Measurements from ENCODE around the gene MT2A.

The MT2A gene

DNA sequence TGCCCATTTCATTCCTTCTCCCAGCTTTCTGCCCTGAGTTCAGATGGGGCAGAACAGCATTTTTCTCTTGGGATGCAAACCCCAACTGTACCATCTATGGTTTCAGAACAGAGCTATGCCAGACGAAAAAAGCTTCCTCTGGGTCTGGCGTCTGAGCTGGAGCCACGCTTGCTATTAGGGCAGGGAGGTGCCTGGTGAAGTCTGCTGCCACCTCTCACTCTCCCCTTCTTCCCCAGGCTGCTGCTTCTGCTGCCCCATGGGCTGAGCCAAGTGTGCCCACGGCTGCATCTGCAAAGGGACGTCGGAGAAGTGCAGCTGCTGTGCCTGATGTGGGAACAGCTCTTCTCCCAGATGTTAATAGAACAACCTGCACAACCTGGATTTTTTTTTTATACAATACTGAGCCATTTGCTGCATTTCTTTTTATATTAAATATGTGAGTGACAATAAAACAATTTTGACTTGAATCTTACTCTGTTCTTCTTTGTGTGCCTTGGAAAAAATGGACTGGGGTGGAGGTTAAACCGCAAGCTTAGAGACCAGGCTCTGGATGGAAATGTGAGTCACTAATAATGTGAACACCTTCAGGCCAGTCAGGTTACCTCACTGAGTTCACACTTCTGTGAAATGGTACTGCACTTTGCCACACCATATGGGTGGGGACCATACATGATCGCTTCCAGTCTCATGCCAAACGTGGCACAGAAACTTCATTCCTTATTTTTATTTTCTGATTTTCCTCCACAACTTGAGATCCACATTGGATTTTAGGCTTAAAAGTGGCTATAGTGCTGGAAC, 28.4 kb downstream of the MT2A start:
- FAIRE-seq (no peak), DNase-seq (ENCODE audit: low spot score) (no peak)

DNA sequence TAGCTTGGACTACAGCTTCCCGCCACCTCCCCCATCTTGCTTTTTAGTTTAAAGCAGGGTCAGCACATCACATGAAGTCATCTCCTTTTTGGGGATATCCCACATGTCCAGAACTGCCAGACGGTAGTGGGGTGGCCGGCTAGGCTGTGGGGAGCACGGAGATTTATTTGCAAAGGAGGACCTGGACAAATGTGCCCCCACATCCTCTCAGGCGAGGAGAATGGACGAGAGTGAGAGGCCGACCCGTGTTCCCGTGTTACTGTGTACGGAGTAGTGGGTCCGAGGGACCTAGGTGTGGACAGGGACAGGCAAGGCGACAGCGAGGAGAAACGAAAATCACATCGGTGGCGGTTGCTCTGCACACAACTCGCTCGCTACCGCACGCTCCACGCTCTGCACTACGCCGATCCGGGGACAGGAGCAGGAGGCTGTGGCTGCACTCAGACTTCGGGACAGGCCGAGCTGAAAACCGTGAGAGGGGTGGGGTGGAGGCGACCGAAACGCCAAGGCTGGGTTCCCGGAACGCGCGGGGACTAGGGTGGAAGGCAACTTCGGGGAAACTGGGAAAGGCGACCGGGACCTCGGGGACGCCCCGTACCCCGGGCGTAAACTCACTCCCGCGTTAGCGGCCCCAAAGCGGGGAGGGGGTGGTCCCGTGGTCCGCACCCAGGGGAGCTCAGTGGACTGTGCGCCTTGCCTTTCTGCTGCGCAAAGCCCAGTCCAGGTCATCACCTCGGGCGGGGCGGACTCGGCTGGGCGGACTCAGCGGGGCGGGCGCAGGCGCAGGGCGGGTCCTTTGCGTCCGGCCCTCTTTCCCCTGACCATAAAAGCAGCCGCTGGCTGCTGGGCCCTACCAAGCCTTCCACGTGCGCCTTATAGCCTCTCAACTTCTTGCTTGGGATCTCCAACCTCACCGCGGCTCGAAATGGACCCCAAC, 29.7 kb downstream of the MT2A start, which contains the start of gene MT1A:
Gene MT1A (plus strand): TSS at position 853 of the 937 bp plus-strand sequence. CDS start 73 bp downstream, at position 926.
- no peak for FAIRE-seq
- DNase-seq (ENCODE audit: low spot score) = no peak

DNA sequence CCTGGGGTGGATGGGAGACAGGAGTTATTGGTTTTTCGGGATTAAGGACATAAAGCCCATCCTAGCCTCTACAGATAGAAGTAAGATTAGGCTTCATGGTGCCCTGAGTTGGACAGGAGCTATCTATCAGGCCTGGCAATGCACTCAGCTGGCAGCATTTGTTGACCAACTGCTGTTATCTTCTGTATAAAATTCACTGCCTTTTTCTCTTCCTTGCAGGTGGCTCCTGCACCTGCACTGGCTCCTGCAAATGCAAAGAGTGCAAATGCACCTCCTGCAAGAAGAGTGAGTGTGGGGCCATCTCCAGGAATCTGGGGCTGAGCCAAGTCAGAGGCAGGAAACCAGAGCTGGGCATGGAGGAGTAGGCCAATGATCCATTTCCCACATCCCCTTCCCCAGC, 30.7 kb downstream of the MT2A start:
- no peak for DNase-seq (ENCODE audit: low spot score)
- FAIRE-seq = no peak

DNA sequence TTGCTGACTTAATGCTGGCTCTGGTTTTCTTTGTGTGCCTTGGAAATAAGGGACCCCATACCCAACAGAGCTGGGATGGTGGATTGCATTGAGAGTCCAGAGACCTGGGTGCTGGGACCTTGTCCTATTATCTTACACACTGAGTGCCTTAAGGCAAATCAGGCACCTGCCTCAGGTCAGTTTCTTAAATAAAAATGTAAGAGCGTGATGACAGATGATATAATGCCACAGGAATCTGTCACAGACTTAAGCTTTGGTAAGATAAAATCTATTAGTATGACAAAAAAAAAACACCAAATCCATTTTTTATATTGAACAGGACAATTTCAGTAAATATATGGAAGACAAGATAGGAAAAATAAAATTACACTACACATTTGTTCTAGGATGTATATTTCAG, 31.7 kb downstream of the MT2A start:
- no peak for FAIRE-seq
- DNase-seq (ENCODE audit: low spot score) = no peak

DNA sequence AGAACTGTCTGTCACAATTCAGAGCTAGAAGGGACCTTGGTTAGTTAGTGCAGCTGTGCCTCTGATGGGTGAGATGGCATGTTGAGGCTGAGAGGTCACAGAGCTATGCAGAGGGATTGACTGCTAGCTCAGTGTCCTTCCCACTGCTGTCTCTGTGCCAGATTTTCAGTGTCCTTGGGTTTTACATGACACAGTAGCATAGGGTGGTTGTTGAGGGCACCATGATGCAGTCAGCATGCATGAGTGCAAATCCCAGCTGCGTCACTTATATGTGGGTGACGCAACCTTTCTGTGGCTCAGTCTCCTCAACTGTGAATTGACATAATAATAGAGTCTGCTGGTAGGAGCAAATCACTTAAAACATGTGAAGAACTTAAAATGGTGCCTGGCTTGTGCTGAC, 32.8 kb downstream of the MT2A start:
- FAIRE-seq = no peak
- no peak for DNase-seq (ENCODE audit: low spot score)

DNA sequence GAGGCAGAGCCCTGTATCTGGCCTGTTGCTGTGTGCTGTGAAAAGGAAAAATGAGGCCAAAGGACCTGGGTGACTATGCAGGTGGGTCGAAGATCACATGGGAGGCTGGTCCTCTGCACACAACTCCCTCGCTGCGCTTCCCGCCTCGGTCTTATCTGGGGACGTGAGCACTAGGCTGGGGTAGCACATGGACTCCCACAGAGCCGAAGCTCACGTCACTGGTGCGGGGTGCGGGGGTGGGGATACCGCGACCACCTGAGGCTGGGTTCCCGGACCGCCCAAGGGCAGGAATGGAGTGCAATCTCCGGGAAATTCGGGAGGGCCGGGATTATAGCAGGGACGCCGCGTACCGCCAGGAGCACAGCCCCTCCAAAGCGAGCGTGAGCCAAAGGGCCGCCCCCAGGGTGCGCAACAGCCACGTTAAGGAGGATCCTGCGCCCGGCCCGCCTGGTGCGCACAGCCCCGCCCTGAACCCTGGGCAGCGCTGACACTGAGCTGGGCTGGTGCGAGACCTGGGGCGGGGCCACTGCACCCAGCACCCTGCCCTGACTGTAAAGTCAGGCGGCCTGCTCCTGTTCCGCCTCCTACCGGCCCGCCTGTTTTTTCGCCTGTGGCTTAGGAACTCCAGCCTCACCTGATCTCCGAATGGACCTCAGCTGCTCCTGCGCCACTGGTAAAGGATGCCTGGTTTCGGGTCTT, 34.8 kb downstream of the MT2A start:
- FAIRE-seq (no peak), DNase-seq (ENCODE audit: low spot score) (no peak)

DNA sequence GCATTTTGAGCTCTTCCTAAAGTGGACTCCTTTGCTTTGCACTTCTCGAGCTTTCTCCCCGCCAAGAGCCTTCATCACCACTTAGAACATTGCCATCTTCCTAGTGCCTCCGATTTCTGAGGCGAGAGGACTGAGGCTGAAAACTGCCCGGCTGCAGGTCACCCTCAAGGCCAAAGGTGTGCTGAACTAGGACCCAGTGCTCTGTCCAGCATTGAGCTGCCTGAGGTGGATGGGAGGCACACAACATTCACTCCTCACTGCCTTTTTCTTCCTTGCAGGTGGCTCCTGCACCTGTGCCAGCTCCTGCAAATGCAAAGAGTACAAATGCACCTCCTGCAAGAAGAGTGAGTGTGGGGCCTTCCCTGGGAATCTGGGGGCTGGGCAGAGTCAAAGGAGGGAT, 35.4 kb downstream of the MT2A start:
- FAIRE-seq (no peak), DNase-seq (ENCODE audit: low spot score) (no peak)

DNA sequence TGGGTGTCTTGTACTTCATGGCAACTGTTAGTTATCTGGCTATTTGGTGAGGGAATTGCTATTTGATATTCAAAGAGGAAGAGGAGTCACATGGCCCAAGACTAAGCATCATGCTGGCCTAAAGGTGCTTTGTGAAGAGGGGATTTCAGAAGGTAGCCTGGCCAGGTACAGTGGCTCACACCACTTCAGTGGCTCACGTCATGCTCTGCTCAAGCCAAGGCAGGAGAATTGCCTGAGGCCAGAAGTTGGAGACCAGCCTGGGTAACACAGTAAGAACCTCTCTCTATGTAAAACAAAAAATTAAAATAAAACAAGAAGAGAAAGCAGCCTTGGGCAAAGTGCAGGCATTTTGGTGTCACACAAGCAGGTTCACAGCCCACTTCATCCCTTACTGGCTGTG, 36.9 kb downstream of the MT2A start:
- no peak for DNase-seq (ENCODE audit: low spot score)
- FAIRE-seq = no peak

DNA sequence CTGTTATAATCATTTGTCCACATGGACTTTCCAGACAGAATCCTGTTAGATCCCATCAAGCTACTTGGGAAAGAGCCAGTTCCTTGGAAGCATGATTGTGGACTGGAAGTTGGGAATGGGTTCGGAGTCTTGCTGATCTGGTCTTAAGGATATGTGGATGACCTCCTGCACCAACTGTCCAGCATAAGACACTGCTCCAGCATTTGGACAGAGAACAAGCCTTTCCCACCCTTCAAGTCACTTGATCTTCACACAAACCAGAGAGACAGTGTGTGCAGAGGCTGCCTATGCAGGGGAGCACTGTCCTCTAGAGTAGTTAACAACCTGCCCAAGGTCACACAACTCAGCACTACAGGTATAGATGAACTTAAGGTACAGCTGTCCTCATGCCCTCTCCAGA, 37.5 kb downstream of the MT2A start:
- FAIRE-seq (no peak), DNase-seq (ENCODE audit: low spot score) (no peak)

DNA sequence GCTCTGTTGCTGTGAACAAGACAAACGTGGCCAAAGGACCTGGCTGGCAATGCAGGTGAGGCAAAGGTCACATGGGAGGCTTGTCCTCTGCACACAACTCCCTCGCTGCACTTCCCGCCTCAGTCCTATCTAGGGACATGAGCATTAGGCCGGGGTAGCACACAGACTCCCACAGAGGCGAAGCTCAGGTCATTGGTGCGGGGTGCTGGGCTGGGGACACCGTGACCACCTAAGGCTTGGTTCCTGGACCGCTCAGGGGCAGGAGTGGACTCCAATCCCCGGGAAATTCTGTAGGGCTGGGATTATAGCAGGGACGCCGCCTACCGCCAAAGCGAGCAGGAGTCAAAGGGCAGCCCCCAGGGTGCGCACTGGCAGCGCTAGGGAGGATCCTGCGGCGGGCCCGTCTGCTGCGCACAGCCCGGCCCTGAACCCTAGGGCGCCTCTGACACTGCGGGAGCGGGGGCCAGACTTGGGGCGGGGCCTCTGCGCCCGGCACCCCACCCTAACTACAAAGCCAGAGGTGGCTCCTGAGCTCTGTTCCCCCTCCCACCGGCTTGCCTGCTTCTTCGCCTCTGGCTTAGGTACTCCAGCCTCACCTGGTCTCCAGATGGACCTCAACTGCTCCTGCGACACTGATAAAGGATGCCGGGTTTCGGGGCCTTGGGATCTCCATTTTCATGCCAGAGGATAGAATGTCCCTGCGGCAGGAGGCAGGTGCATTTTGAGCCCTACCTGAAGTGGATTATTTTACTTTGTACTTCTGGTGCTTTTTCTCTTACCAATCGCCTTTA, 39.5 kb downstream of the MT2A start:
- FAIRE-seq (no peak), DNase-seq (ENCODE audit: low spot score) (no peak)

DNA sequence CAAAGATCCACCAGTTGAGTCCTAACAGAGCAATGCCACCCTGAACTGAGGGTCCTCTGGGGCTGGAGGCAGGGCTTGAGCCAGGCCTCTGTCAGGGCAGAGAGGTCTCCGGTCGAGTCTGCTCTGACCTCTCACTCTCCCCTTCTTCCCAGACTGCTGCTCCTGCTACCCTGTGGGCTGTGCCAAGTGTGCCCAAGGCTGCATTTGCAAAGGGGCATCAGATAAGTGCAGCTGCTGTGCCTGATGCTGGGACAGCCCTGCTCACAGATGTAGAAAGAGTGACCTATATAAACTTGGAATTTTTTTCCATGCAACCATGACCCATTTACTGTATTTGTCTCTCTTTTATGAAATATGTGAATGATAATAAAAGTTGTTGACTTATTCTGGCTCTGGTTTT, 40.9 kb downstream of the MT2A start:
- FAIRE-seq = no peak

DNA sequence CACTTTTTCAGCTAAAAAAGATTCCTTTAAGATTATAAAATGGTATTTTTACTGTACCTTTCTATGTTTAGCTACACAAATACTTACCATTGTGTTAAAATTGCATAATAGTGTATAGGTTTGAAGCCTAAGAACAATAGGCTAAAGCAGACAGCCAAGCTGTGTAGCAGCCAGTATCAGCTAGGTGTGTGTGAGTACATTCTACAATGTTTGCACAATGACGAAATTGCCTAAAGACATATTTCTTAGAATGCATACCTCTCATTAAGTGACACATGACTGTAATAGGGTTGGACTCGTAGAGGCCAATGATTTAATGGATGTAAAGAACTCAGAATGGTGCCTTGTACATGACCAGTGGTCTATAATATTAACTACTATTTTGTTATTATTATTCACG, 41.4 kb downstream of the MT2A start:
- FAIRE-seq = no peak

More for the DNA sequence above, 40.9 kb downstream of the MT2A start:
- DNase-seq (ENCODE audit: low spot score) = no peak

DNA sequence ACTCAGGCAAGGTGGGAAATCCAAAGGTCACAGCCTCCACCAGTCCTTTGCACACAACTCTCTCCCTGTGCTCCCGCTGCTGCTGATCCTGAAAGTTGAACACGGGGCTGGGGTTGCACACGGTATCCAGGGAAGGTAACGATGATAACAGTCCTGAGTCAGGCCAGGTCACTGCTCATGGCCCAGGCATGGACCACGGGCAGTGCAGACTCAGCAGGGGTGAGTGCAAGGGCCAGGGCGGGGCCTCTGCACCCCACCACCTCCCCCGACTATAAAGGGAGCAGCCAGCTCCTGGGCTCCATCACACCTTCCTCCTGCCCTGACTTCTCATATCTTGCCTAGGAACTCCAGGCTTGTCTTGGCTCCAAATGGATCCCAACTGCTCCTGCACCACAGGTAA, 43.2 kb downstream of the MT2A start, which contains the start of gene MT1B:
Gene MT1B (plus strand): TSS at position 301 of the 400 bp plus-strand sequence. CDS start 68 bp downstream, at position 369.
- no peak for FAIRE-seq

More for the DNA sequence above, 41.4 kb downstream of the MT2A start:
- no peak for DNase-seq (ENCODE audit: low spot score)

DNA sequence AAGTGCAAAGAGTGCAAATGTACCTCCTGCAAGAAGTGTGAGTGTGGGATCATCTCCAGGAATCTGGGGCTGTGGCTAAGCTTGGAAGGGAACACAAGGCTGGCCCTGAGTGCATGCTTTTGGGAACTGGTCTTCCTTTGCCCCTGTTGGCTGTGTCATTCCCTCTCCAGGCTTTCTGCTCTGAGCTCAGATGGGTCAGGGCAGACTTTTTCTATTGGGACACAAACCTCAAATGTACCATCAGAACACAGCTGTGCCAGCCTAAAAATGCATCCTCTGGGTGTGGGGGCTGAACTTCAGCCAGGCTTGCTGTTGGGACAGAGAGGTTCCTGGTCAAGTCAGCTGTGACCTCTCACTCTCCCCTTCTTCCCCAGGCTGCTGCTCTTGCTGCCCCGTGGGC, 44.2 kb downstream of the MT2A start:
- FAIRE-seq (no peak), DNase-seq (ENCODE audit: low spot score) (no peak)

More for the DNA sequence above, 43.2 kb downstream of the MT2A start, which contains the start of gene MT1B:
- no peak for DNase-seq (ENCODE audit: low spot score)

DNA sequence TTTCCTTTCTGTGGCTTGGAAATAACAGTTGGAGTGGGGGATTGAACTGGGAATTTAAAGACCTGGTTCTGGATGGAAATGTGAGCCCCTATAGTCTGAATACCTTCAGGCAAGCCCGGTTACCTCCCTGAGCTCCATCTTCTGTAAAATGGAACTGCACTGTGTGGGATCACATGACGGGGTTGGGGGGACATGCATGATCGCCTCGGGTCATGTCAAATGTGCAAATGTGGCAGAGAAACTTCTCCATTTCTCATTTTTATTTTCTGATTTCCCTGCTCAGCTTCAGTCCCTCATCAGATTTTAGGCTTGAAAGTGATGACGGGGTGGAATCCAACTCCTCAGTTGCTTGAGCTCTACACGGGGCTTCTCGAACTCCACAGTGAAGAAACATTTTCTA, 44.8 kb downstream of the MT2A start:
- no peak for DNase-seq (ENCODE audit: low spot score)
- no peak for FAIRE-seq

DNA sequence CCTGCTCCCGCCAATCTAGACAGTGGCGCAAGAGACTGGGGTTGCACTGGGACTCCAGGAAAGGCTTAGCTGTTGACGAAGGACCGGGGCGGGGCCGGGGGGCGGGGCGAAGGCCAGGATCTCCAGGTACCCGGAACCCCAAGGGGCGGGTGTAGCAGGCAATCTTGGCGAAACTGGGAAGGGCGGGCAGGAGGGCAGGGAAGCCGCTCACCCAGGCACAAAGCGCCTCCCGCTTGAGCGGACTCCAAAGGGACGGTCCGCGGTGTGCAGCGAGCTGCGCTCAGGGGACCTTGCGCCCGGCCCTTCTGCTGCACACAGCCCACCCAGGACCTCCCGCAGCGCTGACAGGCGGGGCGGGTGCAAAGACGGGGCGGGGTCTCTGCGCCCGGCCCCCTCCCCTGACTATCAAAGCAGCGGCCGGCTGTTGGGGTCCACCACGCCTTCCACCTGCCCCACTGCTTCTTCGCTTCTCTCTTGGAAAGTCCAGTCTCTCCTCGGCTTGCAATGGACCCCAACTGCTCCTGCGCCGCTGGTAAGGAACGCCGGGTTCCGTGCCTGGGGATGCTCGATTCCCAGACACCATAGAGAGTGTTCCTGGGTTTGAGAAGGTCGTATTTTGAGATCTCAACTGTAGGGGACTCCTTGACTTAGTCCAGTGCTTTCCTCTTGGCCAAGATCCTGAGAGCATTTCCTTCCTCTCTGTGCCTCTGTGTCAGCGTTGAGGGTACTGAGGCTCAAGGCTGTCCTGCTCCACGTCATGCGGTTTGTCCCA, 49.4 kb downstream of the MT2A start, which contains the start of gene MT1F:
Gene MT1F (plus strand): TSS at position 405 of the 772 bp plus-strand sequence. CDS start 100 bp downstream, at position 505.
- FAIRE-seq (no peak), DNase-seq (ENCODE audit: low spot score) (no peak)

DNA sequence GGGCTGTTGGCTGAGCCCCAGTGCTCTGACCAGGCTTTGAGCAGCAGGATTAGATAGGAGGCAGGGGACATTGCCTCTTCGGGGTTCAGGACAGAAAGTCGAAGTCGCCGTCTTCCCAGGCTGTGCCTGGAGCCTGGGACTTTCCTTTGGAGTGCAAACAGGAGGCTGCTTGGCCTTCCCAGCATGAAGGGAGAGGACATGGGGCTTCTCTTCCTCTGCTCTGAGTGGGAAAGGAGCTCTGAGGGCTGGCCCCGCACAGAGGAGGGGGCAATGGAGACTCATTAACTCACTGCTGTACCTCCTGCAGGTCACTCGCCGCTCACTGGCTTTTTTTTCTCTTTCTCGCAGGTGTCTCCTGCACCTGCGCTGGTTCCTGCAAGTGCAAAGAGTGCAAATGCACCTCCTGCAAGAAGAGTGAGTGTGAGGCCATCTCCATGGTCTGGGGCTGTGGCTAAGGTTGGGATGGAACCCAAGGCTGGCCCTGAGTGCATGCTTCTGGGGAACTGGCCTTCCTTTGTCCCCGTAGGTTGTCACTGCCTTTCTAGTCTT, 50.0 kb downstream of the MT2A start:
- FAIRE-seq (no peak), DNase-seq (ENCODE audit: low spot score) (no peak)
